HepG2 (cell line): Measurements from ENCODE around the gene UTF1. TPM values are rescaled to one million over a fixed set of nuclear protein-coding genes. Genes with fewer than 3 reads are reported as not detected.

Experiments used
- ARID3A ChIP-seq: IDR thresholded peaks from 2 replicates; pipeline ENCODE4 v1.6.1; 2012; ENCODE audit warnings: low read depth, low read length, improper control_type of control experiment
- BHLHE40 ChIP-seq: IDR thresholded peaks from 2 replicates; pipeline ENCODE4 v1.6.1; 2011; ENCODE audit warnings: low read length, improper control_type of control experiment
- CREB3 ChIP-seq: sonication (generic); formaldehyde crosslinking; IDR thresholded peaks from 2 replicates; pipeline ENCODE4 v1.5.0; 2020; ENCODE audit warnings: missing genetic modification reagents
- CREM ChIP-seq, 2 experiments: sonication (generic) in 1 of 2; formaldehyde crosslinking in 1 of 2; IDR thresholded peaks; 2 replicates each; pipeline versions ENCODE4 v1.4.0 to v1.6.1; 2016 to 2020; ENCODE audit warnings: antibody characterized with exemption in 1 of 2, mild to moderate bottlenecking in 1 of 2, missing genetic modification reagents in 1 of 2
- DMAP1 ChIP-seq: IDR thresholded peaks from 2 replicates; pipeline ENCODE4 v1.6.1; 2016
- FOXJ3 ChIP-seq: sonication (generic); formaldehyde crosslinking; IDR thresholded peaks from 2 replicates; pipeline ENCODE4 v1.4.0; 2020; ENCODE audit warnings: missing genetic modification reagents, mild to moderate bottlenecking, borderline replicate concordance
- IRF2 ChIP-seq: IDR thresholded peaks from 2 replicates; pipeline ENCODE4 v1.6.1; 2018; ENCODE audit warnings: missing genetic modification reagents, missing compliant biosample characterization
- JARID2 ChIP-seq: sonication (generic); formaldehyde crosslinking; IDR thresholded peaks from 2 replicates; pipeline ENCODE4 v1.8.1; 2023; ENCODE audit warnings: missing genetic modification reagents, inconsistent platforms; ENCODE audit not compliant: insufficient replicate concordance
- MXI1 ChIP-seq: IDR thresholded peaks from 3 replicates; pipeline ENCODE4 v1.6.1; 2012; ENCODE audit warnings: low read depth, low read length, inconsistent platforms, borderline replicate concordance
- RERE ChIP-seq: IDR thresholded peaks from 2 replicates; pipeline ENCODE4 v1.6.1; 2016; ENCODE audit warnings: low read depth, missing genetic modification reagents, missing compliant biosample characterization
- SRY ChIP-seq: sonication (generic); formaldehyde crosslinking; IDR thresholded peaks from 2 replicates; pipeline ENCODE4 v1.8.0; 2022; ENCODE audit warnings: mild to moderate bottlenecking, missing genetic modification reagents
- ZBTB21 ChIP-seq: sonication (generic); formaldehyde crosslinking; IDR thresholded peaks from 2 replicates; pipeline ENCODE4 v1.4.0; 2020; ENCODE audit warnings: missing genetic modification reagents
- ZNF232 ChIP-seq: sonication (generic); formaldehyde crosslinking; IDR thresholded peaks from 2 replicates; pipeline ENCODE4 v1.4.0; 2020; ENCODE audit warnings: missing genetic modification reagents, borderline replicate concordance
- polyA plus RNA-seq, 8 experiments: library from polyadenylated mRNA; depleted of rRNA in 3 of 8; stranded (reverse) in 7 of 8; unstranded in 1 of 8; fragments of >200 nt; fragmentation: Illumina TruSeq in 4 of 8; extraction: Trizol in 4 of 8; gene quantifications; 2 replicates each; pipeline versions ENCODE4 v1.2.1 to v1.2.3, GENCODE V29; 2011 to 2016; ENCODE audit warnings: low read depth in 4 of 8, missing spikeins in 1 of 8, mixed read lengths in 1 of 8; ENCODE audit not compliant: insufficient read depth in 1 of 8
- total RNA-seq, 5 experiments: library from RNA; depleted of rRNA; stranded (reverse); fragments of >200 nt; fragmentation: Illumina TruSeq; extraction: Trizol; gene quantifications; 2 replicates each; pipeline ENCODE4 v1.2.3, GENCODE V29; 2016; ENCODE audit warnings: low read depth in 1 of 5

Gene UTF1
- total and polyA plus RNA-seq, 2 of the 13 experiments (the other 11 are each of a cell fraction or from before 2014, with no cell fraction given), result not detected

- TF ChIP-seq BHLHE40 (0 out of 2 replicates have a peak, but pooled peaks have one; percentile 19), RERE (CRISPR knock-in tag) (no peak), CREM (IDR thresholded peaks at IDR 0.05) (0 out of 2 replicates have a peak, but pooled peaks have one; percentile 18), CREM (CRISPR knock-in tag; IDR thresholded peaks at IDR 0.05) (no peak), FOXJ3 (no peak), MXI1 (peak; percentile 27; the same call in 1 of the 3 replicates), DMAP1 (CRISPR knock-in tag) (no peak), ARID3A (no peak), ZBTB21 (CRISPR knock-in tag) (peak; percentile 59; the same call in 1 of the 2 replicates), SRY (CRISPR knock-in tag) (no peak), ZNF232 (no peak), IRF2 (CRISPR knock-in tag) (no peak), CREB3 (CRISPR knock-in tag) (no peak), JARID2 (CRISPR knock-in tag) (no peak)
- TF ChIP-seq, all 625 proteins: peak for 11
These were observed 29.0 kb downstream of the UTF1 start (continued) for GRCh38 chr10:133258818-133259601.
